ENCODE results near the gene CDC123.
A peak's percentile ranks its signal among the peaks of the same experiment; 100 is the strongest.
"Not testable (repeated sequence)": the region's sequence is repeated elsewhere in the genome, so short reads cannot be mapped to it uniquely, and the experiment has no call there.

CDC123 gene

GRCh38 chr10:12287772-12288171 lies 91.8 kb downstream of the CDC123 start:
- H3K79me1 ChIP-seq (ENCODE audit: low read length) = no peaks in the 10 kb centered on the region
- no peak overlapping the region for H3K18ac ChIP-seq (ENCODE audit: low read length)
- H3K36me3 ChIP-seq (ENCODE audit: control insufficient read depth in 1 of 2, insufficient read depth in 2 of 2, low read length in 2 of 2) = no peaks in the 10 kb centered on the region
- no peak overlapping the region for H4K12ac ChIP-seq (ENCODE audit: low read depth, low read length)
- no peak overlapping the region for H2BK12ac ChIP-seq (ENCODE audit: low read length)
- no peaks in the 10 kb centered on the region for H3K79me2 ChIP-seq (ENCODE audit: control insufficient read depth, insufficient read depth, low read length, poor library complexity)
- no peak overlapping the region for H3K4me3 ChIP-seq (ENCODE audit: low read depth, low read length)
- no peak overlapping the region for H2AK5ac ChIP-seq (ENCODE audit: low read length)
- no peak overlapping the region for H3K27ac ChIP-seq (ENCODE audit: low read depth, low read length)
- no peak overlapping the region for H3K14ac ChIP-seq (ENCODE audit: low read length)
- H2BK120ac ChIP-seq (ENCODE audit: insufficient read depth, low read length, poor library complexity) = no peak overlapping the region
- H2BK5ac ChIP-seq (ENCODE audit: low read depth, low read length, poor library complexity) = no peak overlapping the region
- H3K27me3 ChIP-seq (ENCODE audit: insufficient read depth, low read length) = no peaks in the 10 kb centered on the region
- H3K23ac ChIP-seq (ENCODE audit: low read length) = no peak overlapping the region
- H4K91ac ChIP-seq (ENCODE audit: low read depth, low read length) = no peak overlapping the region
- H3K4me1 ChIP-seq (ENCODE audit: control insufficient read depth in 1 of 2, insufficient read depth in 2 of 2, low read length in 2 of 2) = no peaks in the 10 kb centered on the region
- H3K9me3 ChIP-seq (ENCODE audit: insufficient read depth, low read depth, low read length) = no peaks in the 10 kb centered on the region
- H3K4ac ChIP-seq (ENCODE audit: low read depth, low read length) = no peak overlapping the region
- H3K4me2 ChIP-seq (ENCODE audit: low read length) = no peak overlapping the region
- no peak overlapping the region for H3K9ac ChIP-seq (ENCODE audit: low read length)
- no CpG with 5 or more reads among the region's 10 CpGs for WGBS (ENCODE audit: extremely low coverage, insufficient coverage, insufficient read length)
- DNase-seq = peak; percentile 84 to 89
- H2AFZ ChIP-seq (ENCODE audit: insufficient read depth, low read length, poor library complexity) = no peak overlapping the region
- H4K8ac ChIP-seq (ENCODE audit: low read depth, low read length) = no peak overlapping the region

GRCh38 chr10:12297784-12298183 lies 101.8 kb downstream of the CDC123 start:
- not testable (repeated sequence) for H3K14ac ChIP-seq (ENCODE audit: low read length); H3K23ac ChIP-seq (ENCODE audit: low read length)
- no CpG with 5 or more reads among the region's 3 CpGs for WGBS (ENCODE audit: extremely low coverage, insufficient coverage, insufficient read length)

GRCh38 chr10:12299222-12299965 lies 103.4 kb downstream of the CDC123 start:
- Histone ChIP-seq H4K8ac (ENCODE audit: low read depth, low read length) (no peak overlapping the region), H2AFZ (ENCODE audit: insufficient read depth, low read length, poor library complexity) (no peak overlapping the region), H3K9me3 (ENCODE audit: insufficient read depth, low read depth, low read length) (no peaks in the 10 kb centered on the region), H2AK5ac (ENCODE audit: low read length) (no peak overlapping the region), H3K36me3 (ENCODE audit: control insufficient read depth in 1 of 2, insufficient read depth in 2 of 2, low read length in 2 of 2) (no peaks in the 10 kb centered on the region), H3K79me2 (ENCODE audit: control insufficient read depth, insufficient read depth, low read length, poor library complexity) (no peaks in the 10 kb centered on the region), H3K4me1 (ENCODE audit: control insufficient read depth in 1 of 2, insufficient read depth in 2 of 2, low read length in 2 of 2) (no peaks in the 10 kb centered on the region), H3K23ac (ENCODE audit: low read length) (no peak overlapping the region), H3K4me3 (ENCODE audit: low read depth, low read length) (no peak overlapping the region), H3K27ac (ENCODE audit: low read depth, low read length) (no peak overlapping the region), H3K4ac (ENCODE audit: low read depth, low read length) (no peak overlapping the region), H4K12ac (ENCODE audit: low read depth, low read length) (no peak overlapping the region), H2BK120ac (ENCODE audit: insufficient read depth, low read length, poor library complexity) (no peak overlapping the region), H3K27me3 (ENCODE audit: insufficient read depth, low read length) (no peaks in the 10 kb centered on the region), H3K14ac (ENCODE audit: low read length) (no peak overlapping the region), H2BK12ac (ENCODE audit: low read length) (no peak overlapping the region), H3K9ac (ENCODE audit: low read length) (no peak overlapping the region), H3K79me1 (ENCODE audit: low read length) (no peaks in the 10 kb centered on the region), H4K91ac (ENCODE audit: low read depth, low read length) (no peak overlapping the region), H3K4me2 (ENCODE audit: low read length) (no peak overlapping the region), H3K18ac (ENCODE audit: low read length) (no peak overlapping the region), H2BK5ac (ENCODE audit: low read depth, low read length, poor library complexity) (no peak overlapping the region)
- no peak for DNase-seq
- WGBS (ENCODE audit: extremely low coverage, insufficient coverage, insufficient read length) = no CpG with 5 or more reads among the region's 14 CpGs

More at GRCh38 chr10:12297784-12298183, 101.8 kb downstream of the CDC123 start:
- DNase-seq; H2BK5ac ChIP-seq (ENCODE audit: low read depth, low read length, poor library complexity); H4K12ac ChIP-seq (ENCODE audit: low read depth, low read length); H2AK5ac ChIP-seq (ENCODE audit: low read length); H3K18ac ChIP-seq (ENCODE audit: low read length); H3K36me3 ChIP-seq (ENCODE audit: control insufficient read depth in 1 of 2, insufficient read depth in 2 of 2, low read length in 2 of 2); H3K4me3 ChIP-seq (ENCODE audit: low read depth, low read length); H3K79me2 ChIP-seq (ENCODE audit: control insufficient read depth, insufficient read depth, low read length, poor library complexity); H3K27ac ChIP-seq (ENCODE audit: low read depth, low read length); H3K79me1 ChIP-seq (ENCODE audit: low read length); H3K27me3 ChIP-seq (ENCODE audit: insufficient read depth, low read length); H3K4me1 ChIP-seq (ENCODE audit: control insufficient read depth in 1 of 2, insufficient read depth in 2 of 2, low read length in 2 of 2); H3K4ac ChIP-seq (ENCODE audit: low read depth, low read length); H2AFZ ChIP-seq (ENCODE audit: insufficient read depth, low read length, poor library complexity); H4K91ac ChIP-seq (ENCODE audit: low read depth, low read length); H2BK12ac ChIP-seq (ENCODE audit: low read length); H3K4me2 ChIP-seq (ENCODE audit: low read length); H3K9ac ChIP-seq (ENCODE audit: low read length); H3K9me3 ChIP-seq (ENCODE audit: insufficient read depth, low read depth, low read length); H2BK120ac ChIP-seq (ENCODE audit: insufficient read depth, low read length, poor library complexity); H4K8ac ChIP-seq (ENCODE audit: low read depth, low read length): not testable (repeated sequence)
